Dermis microvascular lymphatic vessel endothelial cell (primary cell): ENCODE results near the gene TMEM131. TPM values are rescaled to one million over a fixed set of nuclear protein-coding genes. Genes with fewer than 3 reads are reported as not detected.

ENCODE experiments used
- DNase-seq, 2 donors: peaks; one replicate each; pipeline versions ENCODE4 v3.0.0 to v3.0.0-alpha.2; 2010; ENCODE audit warnings: low read depth in 2 of 2
- total RNA-seq: library from RNA; depleted of rRNA; stranded (reverse); fragments of >200 nt; gene quantifications from 2 replicates; pipeline ENCODE4 v1.2.1, GENCODE V29; 2014

TMEM131 gene
- total RNA-seq, 1 donor from 2014 or later = 9.2 TPM

DNA sequence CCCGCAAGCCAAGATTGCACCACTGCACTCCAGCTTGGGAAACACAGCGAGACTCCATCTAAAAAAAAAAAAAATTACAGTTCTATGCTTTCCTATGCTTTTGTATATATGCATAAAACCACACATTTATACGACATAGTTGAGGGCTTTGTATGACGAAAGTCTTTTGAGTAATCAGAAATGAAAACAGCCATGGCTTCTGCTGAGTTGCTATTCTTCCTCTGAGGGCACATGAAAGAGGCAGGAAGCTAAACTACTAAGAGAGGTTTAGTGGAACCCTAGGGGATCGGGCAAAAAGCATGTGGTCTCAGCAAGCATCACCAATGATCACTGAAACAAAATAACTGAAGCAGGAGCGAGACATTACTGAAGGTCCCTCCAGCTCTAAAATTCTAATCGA, 182.8 kb downstream of the TMEM131 start:
- DNase-seq = no peak

DNA sequence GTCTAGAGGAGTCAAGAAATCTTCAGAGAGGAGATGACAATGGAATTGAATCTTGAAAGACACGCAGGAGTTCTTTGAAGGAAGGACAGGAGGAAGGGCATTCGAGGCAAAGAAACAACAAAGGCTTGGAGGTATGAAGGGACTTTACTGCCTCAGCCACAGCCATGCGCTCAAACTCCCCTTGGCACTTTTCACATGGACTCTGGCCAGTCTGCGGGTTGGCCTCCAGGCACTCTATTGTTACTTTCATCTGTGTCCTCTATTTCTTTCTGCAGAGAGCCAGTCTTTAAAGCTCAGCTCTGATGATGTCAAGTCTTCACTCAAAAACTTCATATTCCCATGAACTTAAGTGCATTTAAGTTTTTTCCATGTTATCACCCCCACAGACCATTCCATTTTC, 186.9 kb downstream of the TMEM131 start:
- DNase-seq = no peak

DNA sequence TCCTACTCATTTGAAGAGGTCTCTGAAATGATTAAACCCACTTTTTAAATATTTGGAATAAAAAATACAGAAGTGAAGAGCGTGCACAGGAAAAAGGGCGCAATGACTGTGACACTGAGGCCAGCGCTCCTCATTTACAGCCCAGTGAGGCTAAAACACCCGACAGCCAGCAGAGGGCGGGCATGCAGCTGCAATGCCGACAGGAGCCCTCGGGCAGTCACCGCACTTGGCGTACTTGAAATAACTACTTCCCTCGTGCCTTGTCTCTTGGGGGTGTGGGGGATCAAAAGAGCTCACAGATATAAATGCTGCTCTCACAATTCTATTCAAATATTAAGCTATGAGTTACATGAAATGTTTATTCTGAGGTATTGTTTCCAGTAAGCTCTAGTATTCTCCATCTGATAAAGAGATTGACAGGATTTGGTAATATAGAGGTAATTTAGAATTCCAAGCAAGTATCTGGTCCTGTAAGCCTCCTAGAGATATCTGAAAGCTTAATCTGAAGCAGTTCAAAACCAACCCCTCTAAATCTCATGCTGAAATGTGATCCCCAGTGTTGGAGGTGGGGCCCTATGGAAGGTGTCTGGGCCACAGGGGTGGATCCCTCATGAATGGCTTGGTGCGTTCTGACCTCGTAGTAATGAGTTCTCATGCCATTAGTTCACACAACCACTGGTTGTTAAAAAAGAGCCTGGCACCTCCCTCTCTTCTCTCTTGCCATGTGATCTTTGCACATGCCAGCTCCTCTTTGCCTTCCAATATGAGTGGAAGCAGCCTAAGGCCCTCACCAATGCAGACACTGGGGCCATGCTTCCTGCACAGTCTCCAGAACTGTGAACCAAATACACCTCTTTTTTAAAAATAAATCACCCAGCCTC, 188.8 kb downstream of the TMEM131 start:
- DNase-seq = peak; percentile 45 to 73

DNA sequence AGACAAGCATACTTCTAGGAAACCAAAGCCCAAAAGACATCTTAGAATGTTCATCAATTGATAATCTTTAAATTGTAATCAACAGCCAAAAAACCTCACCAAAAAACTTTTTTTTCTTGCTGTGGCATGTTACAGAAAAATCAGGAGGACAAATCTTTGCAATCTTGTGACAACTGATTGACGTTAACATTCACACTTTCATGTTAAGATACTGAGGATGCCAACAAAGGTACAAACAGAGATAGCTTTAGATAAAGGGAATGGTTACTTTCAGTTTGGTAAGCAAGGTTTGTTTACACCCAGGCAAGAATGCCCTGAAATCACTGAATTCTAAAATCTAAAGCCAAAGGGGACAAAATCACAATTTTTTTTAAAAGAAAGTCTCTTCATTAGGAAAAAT, 190.0 kb downstream of the TMEM131 start:
- DNase-seq = no peak

DNA sequence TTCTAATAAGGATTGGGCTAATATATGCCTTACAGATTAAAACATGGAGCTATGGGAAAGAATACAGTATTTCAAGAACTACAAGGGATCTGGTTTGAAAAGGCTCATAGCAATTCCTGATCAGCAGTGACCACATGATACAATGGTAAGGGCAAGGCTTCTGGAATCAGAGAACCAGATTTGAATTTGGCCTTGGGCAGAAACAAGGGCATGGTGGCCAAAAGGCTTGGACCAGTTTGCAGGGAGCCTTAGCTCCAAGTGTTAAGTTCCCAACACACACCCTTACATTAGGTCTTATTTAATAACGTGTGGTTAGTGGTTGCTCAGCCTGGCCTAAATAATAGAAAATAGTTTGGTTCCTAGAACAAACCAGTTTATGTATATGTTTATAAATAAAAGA, 194.7 kb downstream of the TMEM131 start:
- no peak for DNase-seq

DNA sequence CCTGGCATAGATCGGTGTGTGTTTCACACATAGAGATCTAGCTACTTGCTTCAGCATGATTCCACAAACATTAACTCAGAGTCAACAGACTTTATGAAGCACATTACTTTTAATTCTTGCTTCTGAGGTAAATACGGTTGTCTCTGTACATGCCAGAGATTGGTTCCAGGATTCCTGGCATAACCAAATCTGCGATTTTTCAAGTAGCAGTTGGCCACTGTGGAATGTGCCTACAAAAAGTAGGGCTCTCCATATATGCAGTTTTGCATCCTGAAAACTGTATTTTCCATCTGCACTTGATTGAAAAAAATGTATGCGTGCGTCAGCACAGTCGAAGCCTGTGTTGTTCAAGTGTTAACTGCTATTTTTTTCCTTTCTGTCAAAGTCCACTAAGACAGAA, 197.3 kb downstream of the TMEM131 start:
- DNase-seq = no peak

DNA sequence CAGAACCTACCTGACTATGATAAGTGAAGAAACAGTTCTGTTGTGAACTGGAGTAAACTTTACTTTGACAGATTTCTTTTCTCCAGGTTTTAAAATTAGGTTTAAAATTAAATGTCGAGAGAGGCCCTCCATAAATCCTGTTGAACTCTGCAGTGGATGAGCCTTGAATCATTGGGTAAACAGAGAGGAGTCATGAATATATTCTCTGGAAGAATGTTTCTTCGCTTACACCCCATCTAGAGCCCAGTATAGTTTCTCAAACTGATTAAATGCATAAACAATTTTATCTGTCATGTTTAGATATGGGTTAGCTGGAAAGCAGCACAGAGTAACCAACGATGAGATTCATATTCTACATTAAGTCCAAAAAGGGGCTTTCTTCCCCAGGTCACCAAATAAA, 198.4 kb downstream of the TMEM131 start:
- no peak for DNase-seq

DNA sequence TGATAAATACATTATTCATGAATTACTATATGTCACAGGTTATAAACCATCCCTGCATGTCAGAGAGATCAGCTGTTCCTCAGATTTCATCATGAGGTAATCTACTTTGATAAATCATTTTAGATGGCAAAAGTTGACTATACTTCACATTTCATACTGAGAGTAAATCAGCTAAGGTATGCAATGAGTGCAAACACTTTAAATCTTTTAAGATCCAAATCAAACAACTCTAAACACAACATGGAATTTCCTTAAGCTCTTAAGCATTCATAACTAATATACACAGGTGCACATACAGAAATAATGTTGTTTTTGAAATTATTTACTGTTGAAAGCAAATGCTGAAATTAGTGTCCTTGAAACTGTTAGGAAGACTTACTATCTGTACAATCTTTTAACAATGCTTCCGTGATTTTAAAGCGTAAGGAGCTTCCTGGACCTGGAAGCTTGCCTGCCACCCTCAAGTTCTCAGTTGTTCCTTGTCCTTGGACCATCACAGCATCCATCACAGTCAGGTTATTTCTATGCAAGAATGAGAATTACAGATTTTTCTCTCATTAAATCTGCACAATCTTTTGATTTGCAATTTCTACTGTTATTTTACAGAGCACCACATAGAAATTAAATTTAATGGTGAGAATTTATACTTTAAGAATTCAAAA, 199.2 kb downstream of the TMEM131 start:
- no peak for DNase-seq

DNA sequence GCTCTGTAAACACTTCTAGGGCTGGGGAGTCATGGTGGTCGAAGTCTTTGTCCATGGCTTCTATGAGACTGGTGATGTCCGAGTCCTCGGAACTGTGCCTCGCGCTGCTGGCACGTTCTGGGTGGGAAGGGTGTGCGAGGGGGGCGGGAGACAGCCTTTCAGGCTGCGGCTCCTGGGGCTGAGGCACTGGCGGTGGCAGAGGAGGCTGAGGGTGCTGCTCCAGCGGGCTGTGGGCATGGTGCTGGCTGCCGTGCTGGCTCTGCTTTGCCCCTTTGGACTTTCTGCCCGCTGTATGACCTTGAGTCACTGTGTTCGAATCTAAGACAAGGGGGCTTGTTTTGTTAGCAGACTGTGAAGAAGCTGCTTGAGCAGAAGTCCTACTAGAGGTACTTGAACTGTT, 203.3 kb downstream of the TMEM131 start:
- DNase-seq = no peak

DNA sequence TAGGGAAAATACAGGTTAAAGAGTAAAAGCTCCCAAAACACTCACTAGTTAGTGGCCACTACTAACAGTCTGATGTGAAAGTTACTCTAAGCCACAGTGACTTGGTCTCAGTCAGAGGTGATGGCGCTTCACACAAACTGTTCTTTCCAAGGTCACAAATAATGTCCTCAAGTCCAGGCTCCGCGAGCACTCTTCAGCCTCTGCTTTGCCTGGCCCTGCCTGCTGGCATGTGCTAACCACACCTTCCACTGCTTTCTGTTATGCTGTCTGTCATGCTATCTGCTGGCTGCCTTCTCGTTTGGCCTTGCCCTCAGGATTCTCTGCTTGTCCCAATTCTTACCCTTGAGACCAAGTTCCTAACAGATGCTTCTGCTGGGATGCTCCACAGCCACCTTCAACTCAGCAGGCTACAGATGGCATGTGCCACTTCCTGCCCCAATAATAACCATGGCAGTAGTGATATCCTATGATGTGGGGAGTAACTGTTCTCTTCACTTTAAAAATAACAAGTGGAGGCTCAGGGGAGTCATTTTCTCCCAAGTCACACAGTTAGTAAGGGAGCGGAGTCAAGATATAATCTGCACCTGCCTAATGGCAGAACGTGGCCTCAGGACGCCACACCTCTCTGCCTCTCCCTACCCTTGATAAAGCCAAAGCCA, 206.6 kb downstream of the TMEM131 start:
- DNase-seq = no peak

DNA sequence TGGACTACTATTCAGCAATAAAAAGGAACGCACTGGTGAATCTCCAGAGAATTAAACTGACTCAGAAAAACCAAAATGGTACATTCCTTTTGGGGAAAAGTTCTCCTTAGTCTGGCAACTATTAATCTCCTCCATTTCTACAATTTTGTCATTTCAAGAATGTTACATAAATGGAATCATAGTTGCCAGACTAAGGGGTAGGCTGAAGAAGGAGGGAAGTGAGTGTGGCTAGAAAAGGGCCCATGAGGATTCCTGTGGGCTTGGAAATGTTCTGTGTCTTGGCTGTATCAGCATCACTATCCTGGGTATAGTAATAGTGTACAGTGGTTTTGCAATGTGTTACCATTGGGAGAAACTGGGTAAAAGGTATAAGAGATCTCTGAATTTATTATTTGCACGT, 209.9 kb downstream of the TMEM131 start:
- no peak for DNase-seq

DNA sequence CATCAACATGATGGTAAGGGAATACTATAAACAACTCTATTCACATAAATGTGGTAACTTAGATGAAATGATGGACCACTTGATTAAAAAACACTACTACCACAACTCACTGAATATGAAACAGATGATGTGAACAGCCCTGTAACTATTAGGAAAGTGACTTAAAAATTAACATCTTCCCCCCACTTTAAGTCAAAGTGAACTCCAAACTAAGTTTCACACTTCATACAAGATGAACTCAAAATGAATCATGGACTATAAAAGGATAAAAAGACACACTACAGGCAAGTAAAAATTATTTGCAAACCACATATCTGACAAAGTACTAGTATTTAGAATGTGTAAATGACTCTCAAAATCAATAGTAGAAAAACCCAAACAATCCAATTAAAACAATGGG, 210.8 kb downstream of the TMEM131 start:
- DNase-seq = no peak

DNA sequence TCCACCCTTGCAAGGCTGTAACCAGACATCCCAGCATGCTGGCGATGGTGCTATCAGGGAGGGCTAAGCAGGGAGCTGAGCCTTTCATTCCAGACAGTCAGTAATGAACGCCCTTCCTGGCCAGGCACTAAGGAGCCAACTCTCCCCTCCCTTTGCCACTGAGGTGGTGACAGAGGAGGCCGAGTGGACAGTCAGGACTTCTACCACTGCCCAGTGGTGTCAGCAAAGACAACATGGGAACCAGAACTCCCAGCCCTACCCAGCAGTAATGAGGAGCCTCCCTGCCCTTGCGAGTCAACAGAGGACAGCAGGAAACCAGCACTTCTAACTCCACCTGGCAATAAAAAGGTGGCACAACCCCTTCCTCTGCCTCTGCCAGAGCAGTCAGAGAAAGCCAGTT, 213.8 kb downstream of the TMEM131 start:
- DNase-seq = no peak

DNA sequence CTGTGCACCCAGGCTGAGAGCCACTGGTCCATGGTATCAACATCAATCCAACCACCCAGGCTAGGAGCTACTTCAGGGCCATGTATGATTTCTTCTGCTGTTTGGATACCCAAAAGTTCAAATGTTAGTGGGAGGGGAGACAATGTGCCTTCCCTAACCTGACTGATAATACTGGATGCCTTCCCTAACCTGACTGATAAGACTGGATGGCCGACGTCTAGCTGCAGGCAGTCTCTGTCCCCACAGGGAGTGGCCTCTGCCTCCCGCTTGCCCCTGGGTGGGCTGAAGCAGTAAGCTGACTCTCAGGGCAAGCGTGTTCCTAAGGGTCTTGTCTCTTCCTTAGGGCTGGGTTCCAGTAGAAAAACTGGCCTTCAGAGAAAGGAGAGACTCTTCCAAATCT, 216.6 kb downstream of the TMEM131 start:
- DNase-seq = no peak

DNA sequence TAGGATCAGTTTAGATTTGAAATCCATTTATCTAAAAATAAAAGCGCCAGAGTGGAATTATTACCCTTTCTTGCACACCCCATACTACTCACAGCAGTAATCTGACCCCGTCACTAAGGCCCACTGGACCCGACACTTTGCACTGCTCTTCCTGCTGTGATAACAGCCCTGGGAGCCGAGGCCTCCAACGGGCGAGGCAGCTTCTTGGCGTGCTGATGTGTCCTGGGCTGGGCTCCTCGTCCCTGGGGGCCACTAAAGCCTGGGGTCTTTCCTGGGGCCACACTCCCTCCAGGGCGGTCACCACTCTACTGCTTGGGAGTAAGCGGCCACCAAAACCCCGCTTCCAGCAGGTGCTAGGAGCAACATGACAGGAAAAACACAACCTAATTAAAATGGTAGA, 220.7 kb downstream of the TMEM131 start:
- DNase-seq = no peak

DNA sequence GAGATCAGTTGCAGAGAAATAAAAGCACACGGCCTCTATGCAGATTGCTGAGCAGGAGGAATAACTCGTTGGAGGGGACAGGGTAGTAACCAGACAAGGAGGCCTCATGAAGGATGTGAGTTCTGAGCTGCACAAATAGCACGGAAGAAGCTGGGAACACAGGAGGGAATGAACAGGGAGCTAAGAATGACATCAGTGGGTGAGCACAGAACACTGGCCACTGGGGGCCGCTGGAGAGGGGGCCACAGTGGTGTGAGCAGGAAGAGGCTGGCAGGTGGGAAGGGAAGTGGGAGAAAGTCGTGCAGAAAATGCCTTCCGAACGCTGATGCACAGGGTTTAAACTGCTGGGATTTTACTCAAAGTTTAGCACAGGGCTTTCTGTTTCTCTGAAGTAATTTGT, 221.3 kb downstream of the TMEM131 start:
- DNase-seq = peak in 1 of 2 donors; percentile 43

DNA sequence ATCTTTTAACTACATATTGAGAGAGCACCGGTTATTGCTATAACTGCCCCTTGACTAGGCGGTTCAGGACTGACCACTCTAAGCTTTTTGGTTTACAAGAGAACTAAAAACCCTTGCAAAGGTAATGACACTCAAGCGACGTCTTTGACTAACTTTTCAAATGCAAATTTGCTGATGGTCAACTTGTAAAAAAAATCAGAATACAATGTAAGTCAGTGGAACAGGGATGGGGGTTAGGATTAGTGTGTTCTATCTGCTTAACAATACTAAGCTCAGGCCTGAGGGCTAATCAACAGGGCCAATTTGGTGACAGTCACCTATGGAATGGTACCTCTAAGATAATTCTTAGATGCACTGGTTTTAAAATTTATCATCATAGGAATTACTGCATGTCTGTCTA, 225.3 kb downstream of the TMEM131 start:
- no peak for DNase-seq

DNA sequence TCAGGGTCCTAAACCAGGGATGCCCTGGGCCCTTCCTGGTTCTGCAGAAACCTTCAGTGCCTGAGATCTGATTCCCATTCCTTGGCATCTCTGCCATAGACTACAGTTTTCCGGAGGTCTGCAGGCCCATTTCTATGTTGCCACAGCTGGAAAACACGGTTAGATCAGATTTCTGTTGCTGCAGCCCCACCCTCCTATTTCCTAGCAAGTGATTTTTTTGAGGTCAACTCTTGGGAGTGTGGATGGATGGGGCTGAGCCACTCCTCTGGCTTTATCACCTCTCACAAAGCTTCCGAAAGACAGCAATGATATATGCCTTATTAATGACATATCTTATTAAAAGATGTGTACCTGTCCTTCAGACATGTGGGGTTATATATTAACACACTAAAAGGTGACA, 226.0 kb downstream of the TMEM131 start:
- no peak for DNase-seq

DNA sequence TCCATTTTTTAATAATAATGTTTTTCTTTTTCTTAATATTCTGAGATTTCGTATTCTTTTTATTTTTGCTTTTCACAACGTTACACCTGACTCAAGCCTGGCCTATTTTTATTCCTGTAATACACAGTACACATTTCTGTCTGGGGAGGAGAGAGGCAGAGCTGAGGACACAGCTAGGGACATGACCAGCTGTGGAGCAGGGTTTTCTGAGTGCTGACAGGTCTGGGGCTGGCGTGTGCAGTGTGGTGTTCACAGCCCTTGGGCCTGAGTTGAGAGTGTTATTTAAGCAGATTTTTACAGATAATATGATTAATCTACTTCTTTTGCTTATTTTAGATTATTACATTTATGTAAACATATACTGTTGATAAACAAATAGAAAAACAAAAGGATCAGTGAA, 226.4 kb downstream of the TMEM131 start:
- DNase-seq = no peak

DNA sequence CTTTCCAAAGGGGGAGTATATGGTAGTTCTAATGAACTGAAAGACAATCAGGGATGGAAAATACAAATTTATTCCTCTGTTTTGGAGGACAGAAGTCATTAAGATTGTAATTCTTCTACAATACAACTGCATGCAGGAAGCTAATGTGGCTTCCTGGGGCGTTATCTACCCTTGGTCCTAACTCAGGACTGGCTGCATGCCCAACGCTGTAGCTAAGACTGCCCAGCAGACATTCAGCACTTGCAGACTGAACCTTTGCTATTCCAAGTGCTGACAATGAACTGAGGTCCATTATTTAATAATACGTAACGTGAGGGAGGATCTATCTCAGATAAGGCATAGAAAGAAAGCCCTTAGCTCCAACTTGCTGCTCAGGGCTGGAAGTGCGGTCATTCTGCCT, 229.2 kb downstream of the TMEM131 start:
- DNase-seq = no peak

DNA sequence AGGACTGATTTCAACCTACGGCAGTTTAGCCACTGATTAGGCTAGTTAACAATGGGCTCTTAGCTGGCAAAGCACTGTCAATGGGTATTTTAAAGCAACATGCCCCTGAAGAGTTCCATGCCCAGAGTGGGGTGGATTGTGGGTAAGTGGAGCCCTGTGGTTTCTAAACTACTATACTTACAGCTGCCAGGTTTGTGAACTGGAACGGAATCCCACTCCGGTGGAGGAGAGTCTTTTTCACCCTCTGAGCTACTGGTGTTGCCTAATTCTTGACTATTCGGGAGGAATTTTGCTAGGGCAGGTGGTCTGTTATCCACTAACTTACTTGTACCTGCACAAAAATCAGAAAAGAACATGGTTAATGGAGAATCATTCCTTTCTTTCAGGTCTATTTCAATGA, 229.8 kb downstream of the TMEM131 start:
- no peak for DNase-seq

DNA sequence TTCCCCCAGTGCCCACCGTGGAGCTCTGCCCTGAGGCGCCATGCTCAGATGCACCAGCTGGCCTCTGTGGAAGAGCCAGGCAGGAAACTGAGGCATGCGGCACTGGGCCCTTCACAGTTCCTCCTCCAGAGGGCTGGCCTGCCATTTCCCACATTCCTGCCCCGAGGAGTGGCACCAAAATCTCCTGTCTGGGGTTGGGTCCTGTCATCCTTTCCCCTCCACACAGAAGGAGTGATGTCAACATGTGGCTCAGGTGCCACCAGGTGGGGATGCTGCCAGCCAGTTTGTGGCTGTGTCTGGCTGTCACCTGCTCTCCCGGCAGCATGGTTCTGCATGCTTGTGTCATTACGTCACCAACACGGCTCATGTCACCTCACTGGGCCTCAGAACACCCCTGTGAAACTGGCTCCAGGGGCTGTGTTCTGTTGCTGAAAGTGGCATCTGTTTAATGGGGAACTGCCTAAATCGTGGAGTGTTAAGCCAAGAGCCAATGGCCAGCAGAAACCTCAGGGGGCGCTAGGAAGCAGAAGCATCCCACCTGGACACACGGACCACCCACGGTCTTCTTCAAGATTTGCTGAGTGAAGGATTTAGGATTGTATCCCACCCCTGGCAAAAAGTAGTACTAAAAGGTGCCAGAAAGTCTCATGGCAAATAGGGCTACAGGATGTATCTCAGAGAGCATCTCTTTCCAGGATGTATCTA, 231.0 kb downstream of the TMEM131 start:
- no peak for DNase-seq
